ENCODE data around the gene DGKB. TPM values are rescaled to one million over a fixed set of nuclear protein-coding genes. Genes with fewer than 3 reads are reported as not detected.
A peak's percentile ranks its signal among the peaks of the same experiment; 100 is the strongest.

The DGKB gene
- total and polyA plus RNA-seq, 2 donors from 2014 or later: 0.26 to 1.5 TPM

- Histone ChIP-seq H3K27me3 (ENCODE audit: control insufficient read depth, insufficient read depth, low read length) (no peaks in the 10 kb centered on the region), H3K27ac (ENCODE audit: low read depth in 2 of 2, low read length in 2 of 2) (no peak overlapping the region), H3K9ac (ENCODE audit: low read length in 3 of 3) (no peak overlapping the region), H3K9me3 (ENCODE audit: control insufficient read depth in 2 of 3, insufficient read depth in 1 of 3, low read length in 3 of 3) (no peaks in the 10 kb centered on the region), H3K36me3 (ENCODE audit: control insufficient read depth in 2 of 3, insufficient read depth in 3 of 3, low read length in 3 of 3) (no peaks in the 10 kb centered on the region), H3K4me3 (ENCODE audit: low read length in 3 of 3) (no peak overlapping the region), H3K4me1 (ENCODE audit: control insufficient read depth in 2 of 3, insufficient read depth in 2 of 3, low read depth in 1 of 3, low read length in 3 of 3) (no peaks in the 10 kb centered on the region)
- DNase-seq (peak in 1 of 5 donors; percentile 3), FAIRE-seq (no peak)
- intact Hi-C loops (cut with DNase I): no loop called here
- TF ChIP-seq CTCF (IDR thresholded peaks at IDR 0.05; ENCODE audit: borderline replicate concordance, extremely low read depth, insufficient read depth): no peak
Observed at GRCh38 chr7:14305233-14305866, 597.2 kb downstream of the DGKB start.

- Histone ChIP-seq H3K36me3 (ENCODE audit: control insufficient read depth in 2 of 3, insufficient read depth in 3 of 3, low read length in 3 of 3) (no peaks in the 10 kb centered on the region), H3K4me1 (ENCODE audit: control insufficient read depth in 2 of 3, insufficient read depth in 2 of 3, low read depth in 1 of 3, low read length in 3 of 3) (no peaks in the 10 kb centered on the region), H3K27me3 (ENCODE audit: control insufficient read depth, insufficient read depth, low read length) (no peaks in the 10 kb centered on the region), H3K9me3 (ENCODE audit: control insufficient read depth in 2 of 3, insufficient read depth in 1 of 3, low read length in 3 of 3) (no peaks in the 10 kb centered on the region), H3K4me3 (ENCODE audit: low read length in 3 of 3) (no peak overlapping the region), H3K27ac (ENCODE audit: low read depth in 2 of 2, low read length in 2 of 2) (no peak overlapping the region), H3K9ac (ENCODE audit: low read length in 3 of 3) (no peak overlapping the region)
- FAIRE-seq: no peak
- no peak for TF ChIP-seq CTCF (IDR thresholded peaks at IDR 0.05; ENCODE audit: borderline replicate concordance, extremely low read depth, insufficient read depth)
- intact Hi-C loops (cut with DNase I): no loop called here
- peak in 3 of 5 donors; percentile 12 to 60 (median 48) for DNase-seq
Observed at GRCh38 chr7:14303536-14303935, 599.0 kb downstream of the DGKB start.

DNA sequence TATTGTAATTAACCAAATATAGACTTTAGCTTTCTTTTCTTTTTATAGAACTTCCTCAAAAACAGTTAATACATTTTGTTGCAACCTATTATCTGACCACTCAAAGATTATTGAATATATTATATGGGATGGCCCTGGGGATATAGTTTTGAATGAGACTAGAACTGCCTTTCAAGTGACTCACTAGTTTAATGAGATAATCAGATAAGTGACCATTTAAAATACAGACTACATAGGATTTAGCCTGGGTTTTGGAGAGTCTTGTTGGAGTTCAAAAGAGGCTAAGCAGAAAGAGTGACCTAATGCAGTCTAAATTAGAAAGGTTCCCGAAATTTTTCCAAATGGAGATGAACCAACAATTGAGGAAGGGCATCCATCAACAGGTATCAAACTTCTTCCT is 607.9 kb downstream of the DGKB start:
- no peaks in the 10 kb centered on the region for H3K4me1 ChIP-seq (ENCODE audit: control insufficient read depth in 2 of 3, insufficient read depth in 2 of 3, low read depth in 1 of 3, low read length in 3 of 3)
- H3K36me3 ChIP-seq (ENCODE audit: control insufficient read depth in 2 of 3, insufficient read depth in 3 of 3, low read length in 3 of 3): no peaks in the 10 kb centered on the region
- no peaks in the 10 kb centered on the region for H3K27me3 ChIP-seq (ENCODE audit: control insufficient read depth, insufficient read depth, low read length)
- intact Hi-C loops (cut with DNase I): no loop called here
- H3K9me3 ChIP-seq (ENCODE audit: control insufficient read depth in 2 of 3, insufficient read depth in 1 of 3, low read length in 3 of 3): no peaks in the 10 kb centered on the region
- no peak for FAIRE-seq
- no peak overlapping the region for H3K4me3 ChIP-seq (ENCODE audit: low read length in 3 of 3)
- DNase-seq: no peak
- TF ChIP-seq CTCF (IDR thresholded peaks at IDR 0.05; ENCODE audit: borderline replicate concordance, extremely low read depth, insufficient read depth): no peak
- no peak overlapping the region for H3K27ac ChIP-seq (ENCODE audit: low read depth in 2 of 2, low read length in 2 of 2)
- H3K9ac ChIP-seq (ENCODE audit: low read length in 3 of 3): no peak overlapping the region

DNA sequence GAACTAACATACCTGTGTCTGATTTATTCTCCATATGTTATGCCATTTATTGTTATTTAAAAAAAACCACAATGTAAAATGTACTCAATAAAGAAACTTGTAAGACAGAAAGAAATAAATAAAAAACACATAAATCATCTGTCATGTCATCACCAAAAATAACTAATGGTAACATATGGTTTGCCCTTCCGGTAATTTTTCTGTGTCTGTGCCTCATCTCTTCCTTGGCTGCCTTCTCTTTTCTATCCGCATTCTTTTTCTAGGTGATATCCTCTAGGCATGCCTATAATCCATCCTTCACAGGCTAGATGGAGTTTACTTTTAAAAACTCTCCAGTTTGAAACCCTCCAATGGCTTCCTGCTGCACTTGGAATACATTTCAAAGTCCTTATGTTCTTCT is 609.1 kb downstream of the DGKB start:
- H3K4me3 ChIP-seq (ENCODE audit: low read length in 3 of 3): no peak overlapping the region
- no peaks in the 10 kb centered on the region for H3K27me3 ChIP-seq (ENCODE audit: control insufficient read depth, insufficient read depth, low read length)
- TF ChIP-seq CTCF (IDR thresholded peaks at IDR 0.05; ENCODE audit: borderline replicate concordance, extremely low read depth, insufficient read depth): no peak
- no peak overlapping the region for H3K9ac ChIP-seq (ENCODE audit: low read length in 3 of 3)
- H3K9me3 ChIP-seq (ENCODE audit: control insufficient read depth in 2 of 3, insufficient read depth in 1 of 3, low read length in 3 of 3): no peaks in the 10 kb centered on the region
- DNase-seq: no peak
- no peaks in the 10 kb centered on the region for H3K4me1 ChIP-seq (ENCODE audit: control insufficient read depth in 2 of 3, insufficient read depth in 2 of 3, low read depth in 1 of 3, low read length in 3 of 3)
- intact Hi-C loops (cut with DNase I): no loop called here
- no peak for FAIRE-seq
- no peak overlapping the region for H3K27ac ChIP-seq (ENCODE audit: low read depth in 2 of 2, low read length in 2 of 2)
- no peaks in the 10 kb centered on the region for H3K36me3 ChIP-seq (ENCODE audit: control insufficient read depth in 2 of 3, insufficient read depth in 3 of 3, low read length in 3 of 3)

Data from kidney (tissue), 14 donors.